Measurements from ENCODE around the gene BTBD1.
"Not testable (repeated sequence)": the region's sequence is repeated elsewhere in the genome, so short reads cannot be mapped to it uniquely, and the experiment has no call there.

BTBD1 gene

GRCh38 chr15:83092309-83092976 lies 25.4 kb upstream of the BTBD1 start:
- DNase-seq (ENCODE audit: low spot score): peak; percentile 38

GRCh38 chr15:83091965-83092308 lies 24.9 kb upstream of the BTBD1 start:
- not testable (repeated sequence) for DNase-seq (ENCODE audit: low spot score)

GRCh38 chr15:83090465-83090864 lies 23.4 kb upstream of the BTBD1 start:
- DNase-seq (ENCODE audit: low spot score): no peak

- no peak for DNase-seq (ENCODE audit: low spot score)
Observed at GRCh38 chr15:83088876-83089275, 21.8 kb upstream of the BTBD1 start.

- DNase-seq (ENCODE audit: low spot score): no peak
Observed at GRCh38 chr15:83087576-83087975, 20.5 kb upstream of the BTBD1 start.

GRCh38 chr15:83085864-83086552 lies 19.0 kb upstream of the BTBD1 start:
- not testable (repeated sequence) for DNase-seq (ENCODE audit: low spot score)

- not testable (repeated sequence) for DNase-seq (ENCODE audit: low spot score)
Observed at GRCh38 chr15:83085461-83085860, 18.4 kb upstream of the BTBD1 start.

GRCh38 chr15:83082730-83083386 lies 15.8 kb upstream of the BTBD1 start:
- no peak for DNase-seq (ENCODE audit: low spot score)

- DNase-seq (ENCODE audit: low spot score): no peak
Observed at GRCh38 chr15:83081256-83082014, 14.4 kb upstream of the BTBD1 start.

- no peak for DNase-seq (ENCODE audit: low spot score)
Observed at GRCh38 chr15:83078712-83079111, 11.7 kb upstream of the BTBD1 start.

GRCh38 chr15:83077491-83078230 lies 10.6 kb upstream of the BTBD1 start:
- DNase-seq (ENCODE audit: low spot score): no peak

- DNase-seq (ENCODE audit: low spot score): peak; percentile 68
Observed at GRCh38 chr15:83069211-83069642, 2.2 kb upstream of the BTBD1 start.

GRCh38 chr15:83068054-83068453 lies 1.0 kb upstream of the BTBD1 start:
- no peak for DNase-seq (ENCODE audit: low spot score)

- DNase-seq (ENCODE audit: low spot score): no peak
Observed at GRCh38 chr15:83067638-83067962, 548 bp upstream of the BTBD1 start.

- DNase-seq (ENCODE audit: low spot score): peak; percentile 19
Observed at GRCh38 chr15:83066034-83066733, 868 bp downstream of the BTBD1 start.

GRCh38 chr15:83065431-83065830 lies 1.6 kb downstream of the BTBD1 start:
- no peak for DNase-seq (ENCODE audit: low spot score)

GRCh38 chr15:83064859-83065258 lies 2.2 kb downstream of the BTBD1 start:
- DNase-seq (ENCODE audit: low spot score): peak; percentile 16

GRCh38 chr15:83063551-83063950 lies 3.5 kb downstream of the BTBD1 start:
- DNase-seq (ENCODE audit: low spot score): no peak

- no peak for DNase-seq (ENCODE audit: low spot score)
Observed at GRCh38 chr15:83062768-83063180, 4.3 kb downstream of the BTBD1 start.

GRCh38 chr15:83061680-83062079 lies 5.4 kb downstream of the BTBD1 start:
- DNase-seq (ENCODE audit: low spot score): no peak

- no peak for DNase-seq (ENCODE audit: low spot score)
Observed at GRCh38 chr15:83057696-83058376, 9.2 kb downstream of the BTBD1 start.
